ENCODE results near the gene KCNQ1. TPM values are rescaled to one million over a fixed set of nuclear protein-coding genes. Genes with fewer than 3 reads are reported as not detected.

Gene KCNQ1
- total RNA-seq, 6 donors from 2014 or later, result 18.0 to 45.4 (median 32.7) TPM

DNA sequence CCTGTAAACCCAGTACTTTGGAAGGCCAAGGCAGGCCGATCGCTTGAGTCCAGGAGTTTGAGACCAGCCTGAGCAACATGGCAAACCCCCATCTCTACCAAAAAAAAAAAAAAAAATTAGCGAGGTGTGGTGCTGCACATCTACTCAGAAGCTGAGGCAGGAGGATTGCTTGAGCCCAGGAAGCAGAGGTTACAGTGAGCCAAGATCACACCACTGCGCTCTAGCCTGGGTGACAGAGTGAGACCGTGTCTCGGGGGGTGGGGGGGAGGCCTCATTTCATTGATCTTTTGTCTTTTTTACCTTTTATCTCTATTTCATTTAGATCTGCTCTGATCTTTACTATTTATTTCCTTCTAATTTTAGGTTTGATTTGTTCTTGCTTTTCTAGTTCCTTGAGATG is 203.1 kb downstream of the KCNQ1 start:
- no peak for ATAC-seq (ENCODE audit: low FRiP score in 2 of 2)

DNA sequence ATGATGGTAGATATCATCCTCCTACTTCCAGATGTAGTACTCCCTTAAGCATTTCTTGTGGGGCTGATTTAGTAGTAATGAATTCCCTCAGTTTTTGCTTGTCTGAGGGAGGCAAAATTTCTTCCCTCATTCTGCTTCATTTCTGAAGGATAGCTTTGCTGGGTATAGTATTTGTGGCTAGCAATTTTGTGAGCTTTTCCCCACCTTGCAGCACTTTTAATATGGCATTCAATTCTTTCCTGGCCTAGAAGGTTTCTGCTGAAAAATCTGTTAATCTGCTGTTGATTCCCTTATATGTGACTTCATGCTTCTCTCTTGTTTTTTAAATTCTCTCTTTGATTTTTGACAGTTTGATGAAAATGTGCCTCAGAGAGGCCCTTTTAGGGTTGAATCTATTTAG is 204.6 kb downstream of the KCNQ1 start:
- H3K27ac ChIP-seq, result no peak overlapping the region
- H3K9me3 ChIP-seq, result peaks cover 24 to 89% (median 54%) of the 10 kb centered on the region in 4 donors
- H3K4me1 ChIP-seq, result no peaks in the 10 kb centered on the region
- no peaks in the 10 kb centered on the region for H3K27me3 ChIP-seq
- DNase-seq, result no peak
- no peak overlapping the region for H3K4me3 ChIP-seq
- H3K36me3 ChIP-seq, result no peaks in the 10 kb centered on the region
- ATAC-seq (ENCODE audit: low FRiP score in 2 of 2), result no peak
- no peak for TF ChIP-seq EP300 (IDR thresholded peaks at IDR 0.05)
- TF ChIP-seq POLR2AphosphoS5 (IDR thresholded peaks at IDR 0.05), result no peak

More for the DNA sequence above, 203.1 kb downstream of the KCNQ1 start:
- DNase-seq, result no peak
- Histone ChIP-seq H3K27me3 (no peaks in the 10 kb centered on the region), H3K36me3 (no peaks in the 10 kb centered on the region), H3K4me3 (no peak overlapping the region), H3K27ac (no peak overlapping the region), H3K9me3 (peaks cover 36 to 93% (median 64%) of the 10 kb centered on the region in 4 donors), H3K4me1 (no peaks in the 10 kb centered on the region)
- 96 to 97% methylated on average over 6 of the region's 6 CpGs for WGBS, 2 donors
- TF ChIP-seq POLR2A (IDR thresholded peaks at IDR 0.05) (no peak), EP300 (IDR thresholded peaks at IDR 0.05) (no peak)

DNA sequence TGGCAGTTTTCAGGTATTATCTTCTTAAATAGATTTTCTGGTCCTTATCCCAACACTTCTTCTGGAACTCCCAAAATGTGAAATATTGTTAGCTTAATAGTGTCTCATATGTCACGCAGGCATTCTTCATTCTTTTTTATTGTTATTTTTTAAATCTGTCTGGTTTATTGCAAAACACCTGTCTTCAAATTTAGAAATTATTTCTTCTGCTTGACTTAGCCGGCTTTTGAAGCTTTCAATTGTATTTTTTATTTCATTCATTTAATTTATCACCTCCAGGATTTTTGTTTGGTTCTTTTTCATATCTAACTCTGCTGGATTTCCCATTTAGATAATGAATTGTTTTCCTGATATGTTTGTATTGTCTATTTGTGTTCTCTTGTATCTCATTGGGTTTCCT is 205.0 kb downstream of the KCNQ1 start:
- no peak overlapping the region for H3K4me3 ChIP-seq
- H3K4me1 ChIP-seq, result no peaks in the 10 kb centered on the region
- H3K27me3 ChIP-seq, result no peaks in the 10 kb centered on the region
- DNase-seq (no peak), ATAC-seq (ENCODE audit: low FRiP score in 2 of 2) (no peak)
- 93 to 98% methylated on average over 2 of the region's 2 CpGs for WGBS, 2 donors
- no peak for TF ChIP-seq EP300 (IDR thresholded peaks at IDR 0.05)
- no peak for TF ChIP-seq POLR2AphosphoS5 (IDR thresholded peaks at IDR 0.05)
- TF ChIP-seq POLR2A (IDR thresholded peaks at IDR 0.05), result no peak
- TF ChIP-seq, protein P1, sequence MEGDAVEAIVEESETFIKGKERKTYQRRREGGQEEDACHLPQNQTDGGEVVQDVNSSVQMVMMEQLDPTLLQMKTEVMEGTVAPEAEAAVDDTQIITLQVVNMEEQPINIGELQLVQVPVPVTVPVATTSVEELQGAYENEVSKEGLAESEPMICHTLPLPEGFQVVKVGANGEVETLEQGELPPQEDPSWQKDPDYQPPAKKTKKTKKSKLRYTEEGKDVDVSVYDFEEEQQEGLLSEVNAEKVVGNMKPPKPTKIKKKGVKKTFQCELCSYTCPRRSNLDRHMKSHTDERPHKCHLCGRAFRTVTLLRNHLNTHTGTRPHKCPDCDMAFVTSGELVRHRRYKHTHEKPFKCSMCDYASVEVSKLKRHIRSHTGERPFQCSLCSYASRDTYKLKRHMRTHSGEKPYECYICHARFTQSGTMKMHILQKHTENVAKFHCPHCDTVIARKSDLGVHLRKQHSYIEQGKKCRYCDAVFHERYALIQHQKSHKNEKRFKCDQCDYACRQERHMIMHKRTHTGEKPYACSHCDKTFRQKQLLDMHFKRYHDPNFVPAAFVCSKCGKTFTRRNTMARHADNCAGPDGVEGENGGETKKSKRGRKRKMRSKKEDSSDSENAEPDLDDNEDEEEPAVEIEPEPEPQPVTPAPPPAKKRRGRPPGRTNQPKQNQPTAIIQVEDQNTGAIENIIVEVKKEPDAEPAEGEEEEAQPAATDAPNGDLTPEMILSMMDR (IDR thresholded peaks at IDR 0.05), result no peak
- H3K36me3 ChIP-seq, result no peaks in the 10 kb centered on the region
- H3K27ac ChIP-seq, result no peak overlapping the region
- H3K9me3 ChIP-seq, result peaks cover 20 to 84% (median 50%) of the 10 kb centered on the region in 4 donors

DNA sequence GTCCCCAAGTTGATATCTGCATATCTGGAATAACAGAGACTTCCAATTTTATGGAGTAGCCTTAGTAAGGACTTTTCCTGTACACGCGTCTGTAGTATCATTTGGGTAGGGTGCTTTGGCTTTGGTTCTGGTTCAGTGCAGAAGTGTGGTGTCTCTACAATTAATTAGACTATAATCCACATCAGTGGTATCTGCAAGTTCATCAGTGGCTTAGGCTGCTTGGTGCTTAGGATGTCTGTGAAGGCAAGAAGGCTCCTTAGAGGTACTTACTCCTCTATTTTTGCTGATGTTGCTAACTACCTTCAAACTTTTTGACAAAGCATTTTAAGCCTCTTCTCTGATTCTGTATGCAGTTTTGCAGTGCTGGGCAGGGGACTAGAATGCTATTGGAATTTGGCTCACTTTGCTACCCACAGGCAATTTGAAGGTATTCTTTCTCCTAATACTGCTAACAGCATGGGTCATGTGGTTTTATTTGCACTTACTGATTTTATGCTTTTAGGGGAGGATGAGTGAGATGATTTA is 205.6 kb downstream of the KCNQ1 start:
- peaks cover 18 to 83% (median 45%) of the 10 kb centered on the region in 4 donors for H3K9me3 ChIP-seq
- no peak for TF ChIP-seq POLR2A (IDR thresholded peaks at IDR 0.05)
- TF ChIP-seq, protein P1 (IDR thresholded peaks at IDR 0.05), result no peak
- TF ChIP-seq EP300 (IDR thresholded peaks at IDR 0.05), result no peak

DNA sequence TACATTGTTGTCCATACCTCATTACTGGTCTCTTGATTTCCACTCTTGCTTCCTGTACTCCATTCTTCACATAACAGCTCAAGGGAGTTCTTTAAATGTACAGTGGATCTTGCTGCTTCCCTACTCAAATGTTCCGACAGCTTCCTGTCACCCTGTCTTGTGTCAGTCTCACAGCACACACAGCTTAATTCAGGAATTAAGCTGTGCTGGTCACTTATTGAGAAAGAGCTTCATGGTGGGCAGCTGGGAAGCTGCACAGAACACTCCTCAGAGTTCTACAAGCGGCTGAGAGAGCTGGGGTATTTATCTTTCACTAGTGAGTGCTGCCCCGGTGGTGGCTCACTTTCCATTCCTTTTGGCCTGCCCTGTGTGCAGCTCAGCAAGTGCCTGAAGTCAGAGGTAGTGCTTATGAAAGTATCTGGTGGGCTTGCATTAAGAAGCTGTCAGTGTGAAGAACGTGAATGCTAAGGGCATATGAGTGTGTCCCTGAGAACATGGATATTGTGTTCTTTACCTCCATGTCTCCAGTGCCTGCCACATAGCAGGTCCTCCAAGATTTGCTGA is 206.3 kb downstream of the KCNQ1 start:
- Histone ChIP-seq H3K4me3 (no peak overlapping the region), H3K36me3 (no peaks in the 10 kb centered on the region), H3K27ac (no peak overlapping the region), H3K4me1 (peaks cover 0 to 2% (median under 1%) of the 10 kb centered on the region in 4 donors), H3K27me3 (no peaks in the 10 kb centered on the region), H3K9me3 (peaks cover 18 to 79% (median 40%) of the 10 kb centered on the region in 4 donors)
- DNase-seq, result no peak
- no peak for ATAC-seq (ENCODE audit: low FRiP score in 2 of 2)
- WGBS, 2 donors, result 84 to 88% methylated on average over 3 to 4 of the region's 4 CpGs
- TF ChIP-seq, protein P1 (IDR thresholded peaks at IDR 0.05), result no peak
- TF ChIP-seq POLR2AphosphoS5 (IDR thresholded peaks at IDR 0.05) (no peak), EP300 (IDR thresholded peaks at IDR 0.05) (no peak)

More for the DNA sequence above, 205.6 kb downstream of the KCNQ1 start:
- Histone ChIP-seq H3K4me3 (no peak overlapping the region), H3K27ac (no peak overlapping the region), H3K36me3 (no peaks in the 10 kb centered on the region), H3K4me1 (no peaks in the 10 kb centered on the region), H3K27me3 (no peaks in the 10 kb centered on the region)
- ATAC-seq (ENCODE audit: low FRiP score in 2 of 2) (no peak), DNase-seq (no peak)
- 97% methylated on average over 2 of the region's 2 CpGs for WGBS, 2 donors

DNA sequence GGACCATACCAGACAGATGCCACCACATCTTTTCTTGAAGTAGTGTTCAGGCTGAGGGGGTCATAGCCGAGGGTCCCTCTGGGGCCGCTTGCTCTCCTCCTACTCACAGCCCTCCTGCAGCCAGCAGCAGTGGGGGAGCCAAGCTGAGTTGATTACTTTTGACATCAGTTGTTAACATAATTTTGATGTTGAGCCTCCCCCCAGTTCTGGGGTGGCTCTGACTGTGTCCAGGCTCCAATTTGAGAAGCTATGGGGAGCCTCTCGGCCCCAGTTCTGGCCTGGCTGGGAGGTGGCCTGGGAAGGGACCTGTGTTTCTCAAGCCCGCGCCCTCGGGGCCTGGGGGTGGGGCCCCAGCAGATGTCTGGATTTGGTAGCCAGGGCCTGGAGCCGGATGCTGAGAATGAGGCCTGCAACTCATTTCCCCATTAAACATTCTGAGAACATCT is 207.0 kb downstream of the KCNQ1 start:
- ATAC-seq (ENCODE audit: low FRiP score in 2 of 2) (peak in 1 of 2 donors; percentile 41), DNase-seq (peak in 1 of 2 donors; percentile 38)
- Histone ChIP-seq H3K4me3 (no peak overlapping the region), H3K36me3 (no peaks in the 10 kb centered on the region), H3K27me3 (no peaks in the 10 kb centered on the region), H3K9me3 (peaks cover 18 to 73% (median 38%) of the 10 kb centered on the region in 4 donors), H3K27ac (no peak overlapping the region), H3K4me1 (peaks cover 0 to 4% (median 2%) of the 10 kb centered on the region in 4 donors)
- no peak for TF ChIP-seq EP300 (IDR thresholded peaks at IDR 0.05)
- TF ChIP-seq, protein P1 (IDR thresholded peaks at IDR 0.05), result no peak
- no peak for TF ChIP-seq POLR2A (IDR thresholded peaks at IDR 0.05)
- no peak for TF ChIP-seq POLR2AphosphoS5 (IDR thresholded peaks at IDR 0.05)
- WGBS, 2 donors, result 87 to 97% methylated on average over 7 of the region's 7 CpGs

Measured in upper lobe of left lung (tissue), 6 donors.